ENCODE data around the gene SPRR4.

The SPRR4 gene

DNA sequence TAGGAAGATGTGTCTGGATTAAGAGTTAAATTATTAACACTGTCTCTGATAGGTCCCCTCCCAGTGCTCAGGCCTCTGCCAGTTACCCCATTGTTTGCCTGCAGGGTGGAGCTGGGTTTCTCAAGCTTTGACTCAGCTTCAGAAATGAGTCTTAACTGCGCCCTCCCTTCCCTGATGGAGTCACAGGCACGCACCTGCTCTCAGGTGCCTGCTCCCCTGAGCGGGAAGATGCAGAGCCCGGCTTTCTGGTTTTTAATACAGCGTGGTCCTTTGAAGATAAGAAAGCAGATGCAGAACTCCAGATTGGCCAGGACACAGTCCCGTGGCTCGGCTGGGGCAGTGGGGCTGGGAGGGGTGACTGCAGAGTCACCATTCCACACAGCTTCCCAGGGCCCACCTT lies 3.2 kb upstream of the SPRR4 start:
- H3K27me3 ChIP-seq (ENCODE audit: insufficient read depth, low read length), result no peaks in the 10 kb centered on the region
- H3K4me1 ChIP-seq (ENCODE audit: insufficient read depth, low read length), result no peaks in the 10 kb centered on the region
- H3K36me3 ChIP-seq (ENCODE audit: insufficient read depth, low read depth, low read length), result no peaks in the 10 kb centered on the region
- H3K9me3 ChIP-seq (ENCODE audit: insufficient read depth, low read depth, low read length), result no peaks in the 10 kb centered on the region
- H3K27ac ChIP-seq (ENCODE audit: low read length), result no peak overlapping the region
- H3K4me3 ChIP-seq (ENCODE audit: low read length), result no peak overlapping the region
- no peak overlapping the region for H3K9ac ChIP-seq (ENCODE audit: low read depth, low read length)

DNA sequence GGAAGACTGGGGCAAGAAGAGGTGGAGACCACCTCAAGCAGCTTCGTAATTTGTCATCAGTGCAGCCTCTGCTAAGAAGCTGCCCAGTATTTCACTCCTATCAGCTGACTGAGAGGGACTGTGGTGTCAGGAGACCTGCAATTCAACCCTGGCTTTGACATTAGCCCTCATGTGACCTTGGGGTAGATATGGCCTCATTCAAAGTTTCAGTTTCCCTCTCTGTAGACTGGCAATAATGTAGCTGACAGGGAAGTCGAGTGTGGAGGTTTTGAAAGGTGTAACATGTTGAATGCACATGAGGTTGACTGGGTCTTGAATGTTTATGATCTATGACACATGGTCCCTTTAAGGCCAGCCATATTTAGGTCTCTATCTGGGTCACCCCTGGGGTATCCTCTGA lies 2.2 kb upstream of the SPRR4 start:
- no peak overlapping the region for H3K27ac ChIP-seq (ENCODE audit: low read length)
- no peaks in the 10 kb centered on the region for H3K36me3 ChIP-seq (ENCODE audit: insufficient read depth, low read depth, low read length)
- no peaks in the 10 kb centered on the region for H3K27me3 ChIP-seq (ENCODE audit: insufficient read depth, low read length)
- no peaks in the 10 kb centered on the region for H3K4me1 ChIP-seq (ENCODE audit: insufficient read depth, low read length)
- H3K9ac ChIP-seq (ENCODE audit: low read depth, low read length), result no peak overlapping the region
- H3K4me3 ChIP-seq (ENCODE audit: low read length), result no peak overlapping the region
- no peaks in the 10 kb centered on the region for H3K9me3 ChIP-seq (ENCODE audit: insufficient read depth, low read depth, low read length)

DNA sequence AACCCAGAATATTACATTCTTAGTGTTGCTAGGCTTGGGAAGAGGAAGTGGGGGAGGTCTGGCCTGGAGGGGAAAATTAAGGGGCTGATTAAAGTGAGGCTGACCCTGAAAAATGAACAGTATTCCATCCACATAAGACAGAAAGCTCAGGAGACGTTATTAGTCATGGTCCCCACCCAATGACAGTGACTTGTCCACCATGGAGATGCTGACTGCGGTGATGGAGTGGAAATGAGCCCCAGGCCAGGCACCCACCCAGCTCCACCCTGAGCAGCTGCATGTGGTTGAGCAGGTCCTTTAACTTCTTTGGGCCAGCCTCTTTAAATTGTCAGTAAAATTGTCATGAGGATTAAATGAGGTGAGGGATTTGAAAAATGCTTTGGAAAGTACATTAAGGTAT lies 1.4 kb upstream of the SPRR4 start:
- Histone ChIP-seq H3K36me3 (ENCODE audit: insufficient read depth, low read depth, low read length) (no peaks in the 10 kb centered on the region), H3K9ac (ENCODE audit: low read depth, low read length) (no peak overlapping the region), H3K27me3 (ENCODE audit: insufficient read depth, low read length) (no peaks in the 10 kb centered on the region), H3K27ac (ENCODE audit: low read length) (no peak overlapping the region), H3K9me3 (ENCODE audit: insufficient read depth, low read depth, low read length) (no peaks in the 10 kb centered on the region), H3K4me3 (ENCODE audit: low read length) (no peak overlapping the region), H3K4me1 (ENCODE audit: insufficient read depth, low read length) (no peaks in the 10 kb centered on the region)

DNA sequence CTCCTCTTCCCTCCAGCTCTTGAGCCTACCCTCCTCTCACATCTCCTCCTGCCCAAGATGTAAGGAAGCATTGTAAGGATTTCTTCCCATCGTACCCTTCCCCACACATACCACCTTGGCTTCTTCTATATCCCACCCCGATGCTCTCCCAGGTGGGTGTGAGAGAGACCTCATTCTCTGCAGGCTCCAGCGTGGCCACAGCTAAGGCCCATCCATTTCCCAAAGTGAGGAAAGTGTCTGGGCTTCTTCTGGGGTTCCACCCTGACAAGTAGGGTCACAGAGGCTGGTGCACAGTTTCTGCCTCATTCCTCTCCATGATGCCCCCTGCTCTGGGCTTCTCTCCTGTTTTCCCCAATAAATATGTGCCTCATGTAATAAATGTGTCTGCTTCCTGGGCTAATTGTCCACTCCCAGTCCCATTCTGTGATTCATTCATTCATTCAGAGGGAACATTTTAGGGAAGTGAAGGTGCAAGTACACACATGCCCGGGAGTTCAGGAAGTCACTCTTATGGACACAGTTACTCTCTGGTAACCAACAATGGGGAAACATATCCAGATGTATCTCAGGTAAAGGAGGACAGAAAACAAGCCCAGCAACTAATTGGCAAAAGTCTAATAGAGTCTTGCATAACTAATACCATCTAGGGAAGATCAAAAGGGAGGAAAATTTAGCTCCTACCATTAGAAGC lies 1.9 kb downstream of the SPRR4 start:
- no peaks in the 10 kb centered on the region for H3K4me1 ChIP-seq (ENCODE audit: insufficient read depth, low read length)
- H3K9ac ChIP-seq (ENCODE audit: low read depth, low read length), result no peak overlapping the region
- H3K4me3 ChIP-seq (ENCODE audit: low read length), result no peak overlapping the region
- no peak overlapping the region for H3K27ac ChIP-seq (ENCODE audit: low read length)
- no peaks in the 10 kb centered on the region for H3K36me3 ChIP-seq (ENCODE audit: insufficient read depth, low read depth, low read length)
- no peaks in the 10 kb centered on the region for H3K27me3 ChIP-seq (ENCODE audit: insufficient read depth, low read length)
- H3K9me3 ChIP-seq (ENCODE audit: insufficient read depth, low read depth, low read length), result no peaks in the 10 kb centered on the region

DNA sequence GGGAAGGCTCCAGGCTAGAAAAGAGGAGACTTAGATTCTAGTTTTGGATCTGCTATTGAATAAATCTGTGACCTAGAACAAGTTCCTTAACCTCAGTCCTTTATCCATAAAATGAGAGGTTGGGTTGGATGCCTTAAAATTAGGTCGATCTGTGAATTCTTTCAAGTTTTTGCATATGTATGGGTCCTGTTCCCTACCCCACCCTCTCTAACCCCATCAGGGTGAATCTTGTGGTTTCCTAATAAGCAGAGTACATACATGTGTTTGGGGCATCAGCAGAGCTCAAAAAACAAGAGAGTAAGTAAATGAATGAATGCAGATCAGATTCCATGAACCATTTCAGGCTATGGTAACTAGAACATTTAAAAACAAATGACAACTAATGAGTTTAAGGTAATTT lies 6.2 kb downstream of the SPRR4 start:
- no peaks in the 10 kb centered on the region for H3K4me1 ChIP-seq (ENCODE audit: insufficient read depth, low read length)
- no peak overlapping the region for H3K9ac ChIP-seq (ENCODE audit: low read depth, low read length)
- no peak overlapping the region for H3K4me3 ChIP-seq (ENCODE audit: low read length)
- no peaks in the 10 kb centered on the region for H3K9me3 ChIP-seq (ENCODE audit: insufficient read depth, low read depth, low read length)
- peaks cover under 1% of the 10 kb centered on the region; the same call in 1 of the 2 replicates for H3K27me3 ChIP-seq (ENCODE audit: insufficient read depth, low read length)
- H3K27ac ChIP-seq (ENCODE audit: low read length), result no peak overlapping the region
- no peaks in the 10 kb centered on the region for H3K36me3 ChIP-seq (ENCODE audit: insufficient read depth, low read depth, low read length)

DNA sequence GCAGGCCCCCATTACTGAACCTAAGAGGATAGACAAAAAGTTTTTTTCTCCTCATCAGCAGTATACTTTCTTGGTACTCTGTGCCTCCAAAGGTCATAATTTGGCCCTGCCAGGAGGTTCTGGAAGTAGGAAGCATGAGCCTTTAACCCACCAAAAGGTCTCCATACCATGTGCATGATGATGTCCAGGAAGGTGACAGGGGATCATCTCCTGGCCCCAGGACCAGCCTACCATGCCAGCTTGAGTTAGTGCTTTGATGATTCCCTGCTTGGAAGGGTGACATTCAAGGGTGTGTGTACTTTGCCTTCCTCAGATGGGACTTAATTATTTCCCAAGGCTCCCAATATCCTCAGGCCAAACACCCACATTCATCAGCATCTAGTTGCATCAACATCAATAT lies 7.2 kb downstream of the SPRR4 start:
- no peak overlapping the region for H3K27ac ChIP-seq (ENCODE audit: low read length)
- H3K4me3 ChIP-seq (ENCODE audit: low read length), result no peak overlapping the region
- H3K36me3 ChIP-seq (ENCODE audit: insufficient read depth, low read depth, low read length), result no peaks in the 10 kb centered on the region
- H3K27me3 ChIP-seq (ENCODE audit: insufficient read depth, low read length), result peaks cover 4% of the 10 kb centered on the region; the same call in 1 of the 2 replicates
- H3K9ac ChIP-seq (ENCODE audit: low read depth, low read length), result no peak overlapping the region
- H3K4me1 ChIP-seq (ENCODE audit: insufficient read depth, low read length), result no peaks in the 10 kb centered on the region
- H3K9me3 ChIP-seq (ENCODE audit: insufficient read depth, low read depth, low read length), result no peaks in the 10 kb centered on the region

DNA sequence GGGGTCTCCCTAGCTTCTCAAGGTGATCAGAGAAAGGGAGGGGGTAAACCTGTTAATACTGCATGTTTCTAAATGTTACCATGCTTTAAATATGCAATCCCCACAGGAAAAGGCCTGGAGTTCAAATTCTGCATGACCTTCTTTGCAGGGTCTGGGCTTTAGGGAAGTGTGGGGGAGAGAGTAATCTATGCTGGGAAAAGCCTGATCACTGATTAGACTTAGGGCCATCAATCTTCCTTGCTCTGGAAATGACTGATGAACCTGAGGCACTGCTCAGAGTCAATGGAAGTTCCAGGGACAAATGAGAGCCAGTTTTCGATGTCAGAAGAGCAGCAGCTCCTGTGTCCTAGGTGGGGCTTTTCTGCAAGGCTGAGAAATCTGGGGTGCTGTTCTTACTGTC lies 10.2 kb downstream of the SPRR4 start:
- no peak overlapping the region for H3K27ac ChIP-seq (ENCODE audit: low read length)
- H3K4me1 ChIP-seq (ENCODE audit: insufficient read depth, low read length), result no peaks in the 10 kb centered on the region
- H3K9me3 ChIP-seq (ENCODE audit: insufficient read depth, low read depth, low read length), result no peaks in the 10 kb centered on the region
- H3K36me3 ChIP-seq (ENCODE audit: insufficient read depth, low read depth, low read length), result no peaks in the 10 kb centered on the region
- H3K4me3 ChIP-seq (ENCODE audit: low read length), result no peak overlapping the region
- H3K9ac ChIP-seq (ENCODE audit: low read depth, low read length), result no peak overlapping the region
- peaks cover 4% of the 10 kb centered on the region; the same call in 1 of the 2 replicates for H3K27me3 ChIP-seq (ENCODE audit: insufficient read depth, low read length)

DNA sequence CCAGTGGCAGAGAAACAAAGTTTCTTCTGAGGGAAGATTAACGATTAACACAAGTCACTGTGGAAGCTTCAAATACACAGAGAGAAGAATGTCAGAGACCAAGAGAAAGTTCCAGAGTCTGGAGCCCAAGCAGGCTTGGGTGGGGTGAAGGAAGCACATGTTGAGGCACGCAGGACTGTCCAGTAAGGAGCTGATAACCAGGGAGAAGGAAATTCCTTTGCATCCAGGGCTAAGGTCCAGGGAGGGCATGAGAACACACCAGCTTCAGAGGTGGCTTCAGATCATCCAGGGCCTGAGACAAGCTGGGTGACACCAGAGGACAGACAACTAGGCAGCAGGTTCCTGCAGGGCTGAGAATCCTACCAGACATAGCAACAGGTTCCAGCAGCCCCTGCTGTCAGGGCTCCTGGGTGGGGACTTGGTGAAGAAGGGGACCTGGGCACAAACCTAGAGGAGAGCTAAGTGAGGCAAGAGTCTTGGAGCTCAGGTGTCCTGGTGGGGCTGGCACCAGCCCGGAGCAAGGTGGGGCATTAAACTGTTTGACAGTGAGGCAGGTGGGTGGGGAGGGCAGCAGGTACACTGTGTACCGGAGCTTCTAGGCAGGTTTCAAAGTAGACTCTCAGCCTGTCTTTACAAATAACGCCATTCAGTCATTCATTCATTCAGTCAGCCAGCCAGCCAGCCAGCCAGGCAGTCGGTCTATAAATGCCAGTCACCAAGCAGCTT lies 10.9 kb downstream of the SPRR4 start:
- no peaks in the 10 kb centered on the region for H3K36me3 ChIP-seq (ENCODE audit: insufficient read depth, low read depth, low read length)
- H3K27ac ChIP-seq (ENCODE audit: low read length), result no peak overlapping the region
- no peaks in the 10 kb centered on the region for H3K4me1 ChIP-seq (ENCODE audit: insufficient read depth, low read length)
- H3K9me3 ChIP-seq (ENCODE audit: insufficient read depth, low read depth, low read length), result no peaks in the 10 kb centered on the region
- H3K9ac ChIP-seq (ENCODE audit: low read depth, low read length), result no peak overlapping the region
- H3K27me3 ChIP-seq (ENCODE audit: insufficient read depth, low read length), result peaks cover 4% of the 10 kb centered on the region; the same call in 1 of the 2 replicates
- no peak overlapping the region for H3K4me3 ChIP-seq (ENCODE audit: low read length)

DNA sequence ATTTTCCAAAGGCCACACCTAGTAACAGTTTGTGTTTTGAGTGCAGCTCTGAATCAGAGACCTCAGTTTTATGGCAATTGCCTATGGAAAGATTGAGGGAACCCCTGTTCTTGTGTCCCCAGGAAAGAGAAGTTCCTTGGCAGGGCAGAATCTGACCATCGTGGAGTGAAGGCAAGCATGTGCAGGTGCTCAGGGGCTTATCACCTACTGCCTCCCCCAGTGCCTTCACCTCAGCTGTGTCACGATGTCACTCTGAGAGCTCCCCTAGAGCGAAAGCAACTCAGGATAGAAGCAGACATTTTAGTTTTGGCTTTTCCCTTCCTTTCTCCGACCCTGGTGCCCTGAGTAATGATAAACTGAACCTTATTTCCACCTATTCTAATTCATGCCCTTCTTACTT lies 11.6 kb downstream of the SPRR4 start:
- H3K9ac ChIP-seq (ENCODE audit: low read depth, low read length), result no peak overlapping the region
- H3K4me3 ChIP-seq (ENCODE audit: low read length), result no peak overlapping the region
- no peaks in the 10 kb centered on the region for H3K36me3 ChIP-seq (ENCODE audit: insufficient read depth, low read depth, low read length)
- no peaks in the 10 kb centered on the region for H3K9me3 ChIP-seq (ENCODE audit: insufficient read depth, low read depth, low read length)
- H3K27me3 ChIP-seq (ENCODE audit: insufficient read depth, low read length), result peaks cover 4% of the 10 kb centered on the region; the same call in 1 of the 2 replicates
- H3K27ac ChIP-seq (ENCODE audit: low read length), result no peak overlapping the region
- no peaks in the 10 kb centered on the region for H3K4me1 ChIP-seq (ENCODE audit: insufficient read depth, low read length)

DNA sequence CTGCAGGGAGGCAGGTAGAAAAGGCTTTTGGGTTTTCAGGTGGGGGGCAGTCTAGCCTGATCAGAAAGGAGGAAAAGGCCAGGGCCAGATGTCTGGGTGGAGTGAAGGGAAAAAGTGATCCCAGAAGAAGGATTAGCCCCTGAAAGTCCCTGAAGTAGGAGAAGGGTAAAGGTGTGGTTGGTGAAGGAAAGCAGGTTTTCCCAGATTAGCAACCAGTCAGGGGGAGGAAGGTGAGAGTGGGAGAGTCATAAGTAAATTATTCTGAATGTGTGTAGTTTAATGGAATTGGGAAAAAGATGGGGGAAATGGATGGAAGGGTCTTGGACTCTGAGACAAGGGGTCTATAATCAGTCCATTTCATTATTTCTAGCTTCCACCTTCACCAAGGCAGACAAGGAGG lies 12.8 kb downstream of the SPRR4 start:
- Histone ChIP-seq H3K4me1 (ENCODE audit: insufficient read depth, low read length) (no peaks in the 10 kb centered on the region), H3K27ac (ENCODE audit: low read length) (no peak overlapping the region), H3K4me3 (ENCODE audit: low read length) (no peak overlapping the region), H3K36me3 (ENCODE audit: insufficient read depth, low read depth, low read length) (no peaks in the 10 kb centered on the region), H3K9ac (ENCODE audit: low read depth, low read length) (no peak overlapping the region), H3K9me3 (ENCODE audit: insufficient read depth, low read depth, low read length) (no peaks in the 10 kb centered on the region), H3K27me3 (ENCODE audit: insufficient read depth, low read length) (peaks cover 4% of the 10 kb centered on the region; the same call in 1 of the 2 replicates)

DNA sequence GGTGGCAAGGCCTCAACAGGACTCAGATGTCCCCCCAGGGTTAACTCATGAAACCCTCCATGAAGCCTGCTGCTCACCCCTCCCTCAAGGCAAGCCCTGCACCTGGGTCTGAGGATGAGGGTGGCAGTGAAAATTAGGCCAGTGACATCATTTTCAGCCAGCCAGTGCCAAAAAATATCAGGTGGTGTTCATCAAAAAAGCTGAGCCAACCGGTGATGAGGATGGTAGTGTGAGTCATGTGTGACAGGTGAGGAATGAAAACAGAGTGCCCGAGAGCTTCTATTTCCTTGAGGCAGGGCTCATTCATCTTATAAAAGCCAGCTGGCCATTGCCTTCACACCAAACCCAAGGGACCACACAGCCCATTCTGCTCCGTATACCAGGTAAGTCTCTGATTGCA lies 13.3 kb downstream of the SPRR4 start, which contains the start of gene SPRR1A:
Gene SPRR1A (plus strand): TSS at position 339 of the 400 bp plus-strand sequence. CDS start 1,150 bp downstream, outside the sequence.
- H3K36me3 ChIP-seq (ENCODE audit: insufficient read depth, low read depth, low read length), result no peaks in the 10 kb centered on the region
- no peaks in the 10 kb centered on the region for H3K9me3 ChIP-seq (ENCODE audit: insufficient read depth, low read depth, low read length)
- no peak within 1 kb of the TSS for H3K4me3 ChIP-seq (ENCODE audit: low read length)
- no peak within 1 kb of the TSS for H3K27ac ChIP-seq (ENCODE audit: low read length)
- H3K27me3 ChIP-seq (ENCODE audit: insufficient read depth, low read length), result peaks cover 4% of the 10 kb centered on the region; the same call in 1 of the 2 replicates
- H3K4me1 ChIP-seq (ENCODE audit: insufficient read depth, low read length), result no peaks in the 10 kb centered on the region
- H3K9ac ChIP-seq (ENCODE audit: low read depth, low read length), result no peak within 1 kb of the TSS

DNA sequence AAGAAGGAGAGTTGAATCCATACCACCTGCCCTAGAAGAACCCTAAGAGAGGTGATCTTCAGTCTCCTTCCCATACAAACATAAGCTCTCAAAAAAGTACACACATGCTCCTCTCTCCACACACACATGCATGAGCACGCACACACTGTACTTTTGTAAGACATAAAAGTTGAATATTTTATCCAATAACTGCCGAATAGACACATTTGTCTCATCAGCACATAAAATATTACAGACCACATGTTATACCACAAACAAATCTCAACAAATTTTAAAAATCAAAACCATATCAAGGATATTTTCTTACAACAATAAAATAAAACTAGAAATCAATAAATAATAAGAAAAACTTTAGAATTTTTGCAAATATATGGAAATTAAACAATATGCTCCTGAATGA lies 16.1 kb downstream of the SPRR4 start:
- no peak overlapping the region for H3K9ac ChIP-seq (ENCODE audit: low read depth, low read length)
- H3K4me3 ChIP-seq (ENCODE audit: low read length), result no peak overlapping the region
- no peaks in the 10 kb centered on the region for H3K9me3 ChIP-seq (ENCODE audit: insufficient read depth, low read depth, low read length)
- H3K27ac ChIP-seq (ENCODE audit: low read length), result no peak overlapping the region
- H3K4me1 ChIP-seq (ENCODE audit: insufficient read depth, low read length), result no peaks in the 10 kb centered on the region
- no peaks in the 10 kb centered on the region for H3K36me3 ChIP-seq (ENCODE audit: insufficient read depth, low read depth, low read length)
- 0 out of 2 replicates have a peak, but pooled peaks cover 4% of the 10 kb centered on the region for H3K27me3 ChIP-seq (ENCODE audit: insufficient read depth, low read length)
